Esophagus squamous epithelium (tissue), 4 donors: Measurements from ENCODE around the gene CCDC87.

Source experiments
- POLR2A ChIP-seq, 4 donors: fragments of 450-650 bp; IDR thresholded peaks; one replicate each; pipeline ENCODE4 v1.6.1; 2017; ENCODE audit warnings: antibody characterized with exemption in 4 of 4, mild to moderate bottlenecking in 4 of 4, moderate library complexity in 3 of 4
- TF ChIP-seq, protein P1 (sequence below), 6 experiments: fragments of 450-650 bp in 4 of 6; fragments of 200-600 bp in 2 of 6; sonication (generic) in 2 of 6; IDR thresholded peaks; one replicate each; pipeline ENCODE4 v1.5.1; 2016 to 2019; ENCODE audit warnings: antibody characterized with exemption in 6 of 6, mild to moderate bottlenecking in 4 of 6, moderate library complexity in 4 of 6

DNA sequence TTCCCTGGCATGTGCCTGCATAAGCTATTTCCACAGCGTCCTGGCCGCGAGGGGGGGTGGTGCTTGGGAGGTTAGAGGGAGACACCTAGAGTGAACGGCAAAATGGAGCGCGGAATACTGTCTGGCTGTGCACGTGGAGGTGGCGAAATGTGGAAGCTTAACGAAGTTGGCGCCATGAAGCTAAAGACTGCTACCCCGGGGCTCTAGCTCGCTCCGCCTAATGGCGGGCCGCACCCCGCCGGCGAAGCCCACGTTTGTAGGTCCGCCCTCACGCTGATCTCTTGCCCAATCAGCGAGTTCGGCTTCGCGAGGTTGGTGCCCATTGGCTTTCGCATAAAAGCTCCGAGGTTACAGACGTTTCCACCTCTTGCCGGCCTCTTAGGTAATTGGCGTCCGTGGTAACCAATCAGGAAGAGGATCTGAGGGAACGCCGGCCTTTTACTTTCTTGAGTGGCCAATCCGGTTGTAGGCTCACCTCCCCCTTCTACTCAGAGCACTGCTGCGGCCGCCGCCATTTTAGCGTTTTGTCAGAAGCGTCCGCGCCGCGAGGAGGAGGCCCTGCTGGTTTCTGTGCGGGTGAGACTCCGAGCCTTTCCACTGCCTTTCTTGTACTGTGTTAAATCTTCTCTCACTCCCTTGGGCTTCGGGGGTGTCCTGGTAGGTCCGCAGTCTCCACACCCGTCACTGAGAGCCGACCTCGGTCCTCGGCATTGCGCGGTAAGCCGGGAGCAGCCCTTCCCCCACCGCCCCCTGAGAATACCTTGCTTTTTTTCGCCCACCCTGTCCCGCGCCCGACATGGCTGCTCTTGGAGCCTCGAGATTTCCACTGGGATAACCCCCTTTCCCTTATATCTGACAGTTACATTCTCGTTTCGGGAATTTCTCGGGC, 45.6 kb upstream of the CCDC87 start, which contains the start of gene RBM4:
- TF ChIP-seq, protein P1, sequence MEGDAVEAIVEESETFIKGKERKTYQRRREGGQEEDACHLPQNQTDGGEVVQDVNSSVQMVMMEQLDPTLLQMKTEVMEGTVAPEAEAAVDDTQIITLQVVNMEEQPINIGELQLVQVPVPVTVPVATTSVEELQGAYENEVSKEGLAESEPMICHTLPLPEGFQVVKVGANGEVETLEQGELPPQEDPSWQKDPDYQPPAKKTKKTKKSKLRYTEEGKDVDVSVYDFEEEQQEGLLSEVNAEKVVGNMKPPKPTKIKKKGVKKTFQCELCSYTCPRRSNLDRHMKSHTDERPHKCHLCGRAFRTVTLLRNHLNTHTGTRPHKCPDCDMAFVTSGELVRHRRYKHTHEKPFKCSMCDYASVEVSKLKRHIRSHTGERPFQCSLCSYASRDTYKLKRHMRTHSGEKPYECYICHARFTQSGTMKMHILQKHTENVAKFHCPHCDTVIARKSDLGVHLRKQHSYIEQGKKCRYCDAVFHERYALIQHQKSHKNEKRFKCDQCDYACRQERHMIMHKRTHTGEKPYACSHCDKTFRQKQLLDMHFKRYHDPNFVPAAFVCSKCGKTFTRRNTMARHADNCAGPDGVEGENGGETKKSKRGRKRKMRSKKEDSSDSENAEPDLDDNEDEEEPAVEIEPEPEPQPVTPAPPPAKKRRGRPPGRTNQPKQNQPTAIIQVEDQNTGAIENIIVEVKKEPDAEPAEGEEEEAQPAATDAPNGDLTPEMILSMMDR (IDR thresholded peaks at IDR 0.05): peak in 3 of 6 experiments; percentile 9 to 23 (median 20)
- TF ChIP-seq POLR2A (IDR thresholded peaks at IDR 0.05): peak in 3 of 4 donors; percentile 75 to 90 (median 85)
